ENCODE measurements around the gene ANKRD29.

GRCh38 chr18:23619388-23619881, 43.3 kb downstream of the ANKRD29 start:
- no peak for TF ChIP-seq CTCF (IDR thresholded peaks at IDR 0.05)
- TF ChIP-seq POLR2A (IDR thresholded peaks at IDR 0.05), result peak in 1 of 4 donors; percentile 19
- TF ChIP-seq POLR2AphosphoS5 (IDR thresholded peaks at IDR 0.05), result no peak
